Adrenal gland (tissue), 5 donors: ENCODE data around the gene SSR1.

Source experiments
- POLR2A ChIP-seq, 2 donors: fragments of 450-650 bp; IDR thresholded peaks; one replicate each; pipeline ENCODE4 v1.6.1; 2017; ENCODE audit warnings: antibody characterized with exemption in 2 of 2, mild to moderate bottlenecking in 2 of 2, moderate library complexity in 1 of 2
- TF ChIP-seq, protein P1 (sequence below), 6 experiments: fragments of 450-650 bp in 4 of 6; fragments of 200-600 bp in 2 of 6; sonication (generic) in 1 of 6; IDR thresholded peaks; 1 replicate in 5 of 6; 2 replicates in 1 of 6; pipeline versions ENCODE4 v1.5.1 to v1.8.0; 2016 to 2021; ENCODE audit warnings: antibody characterized with exemption in 6 of 6, mild to moderate bottlenecking in 2 of 6, moderate library complexity in 1 of 6
- donor health status: DM: no; HTN: no; CAD: no.

DNA sequence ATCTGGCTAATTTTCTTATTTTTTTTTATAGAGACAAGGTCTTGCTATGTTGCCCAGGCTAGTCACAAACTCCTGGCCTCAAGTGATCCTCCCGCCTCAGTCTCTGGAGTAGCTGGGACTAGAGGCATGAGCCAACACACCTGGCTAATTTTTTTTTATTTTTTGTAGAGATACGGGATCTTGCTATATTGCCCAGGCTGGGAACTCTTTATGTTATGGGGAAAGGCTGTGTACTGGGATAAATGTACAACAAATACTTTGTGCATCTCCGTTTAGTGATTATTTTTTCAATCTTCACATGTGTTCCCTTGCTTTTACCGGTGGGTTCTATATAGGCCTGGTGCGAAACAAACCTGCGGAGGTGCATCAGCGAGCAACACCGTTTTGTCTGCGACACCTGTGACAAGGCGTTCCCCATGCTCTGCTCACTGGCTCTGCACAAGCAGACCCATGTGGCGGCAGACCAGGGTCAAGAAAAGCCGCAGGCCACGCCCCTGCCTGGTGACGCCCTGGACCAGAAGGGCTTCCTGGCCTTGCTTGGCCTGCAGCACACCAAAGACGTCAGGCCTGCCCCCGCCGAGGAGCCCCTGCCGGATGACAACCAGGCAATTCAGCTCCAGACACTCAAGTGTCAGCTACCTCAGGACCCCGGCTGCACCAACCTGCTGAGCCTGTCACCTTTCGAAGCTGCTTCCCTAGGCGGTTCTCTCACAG, 84.2 kb downstream of the SSR1 start:
- TF ChIP-seq, protein P1, sequence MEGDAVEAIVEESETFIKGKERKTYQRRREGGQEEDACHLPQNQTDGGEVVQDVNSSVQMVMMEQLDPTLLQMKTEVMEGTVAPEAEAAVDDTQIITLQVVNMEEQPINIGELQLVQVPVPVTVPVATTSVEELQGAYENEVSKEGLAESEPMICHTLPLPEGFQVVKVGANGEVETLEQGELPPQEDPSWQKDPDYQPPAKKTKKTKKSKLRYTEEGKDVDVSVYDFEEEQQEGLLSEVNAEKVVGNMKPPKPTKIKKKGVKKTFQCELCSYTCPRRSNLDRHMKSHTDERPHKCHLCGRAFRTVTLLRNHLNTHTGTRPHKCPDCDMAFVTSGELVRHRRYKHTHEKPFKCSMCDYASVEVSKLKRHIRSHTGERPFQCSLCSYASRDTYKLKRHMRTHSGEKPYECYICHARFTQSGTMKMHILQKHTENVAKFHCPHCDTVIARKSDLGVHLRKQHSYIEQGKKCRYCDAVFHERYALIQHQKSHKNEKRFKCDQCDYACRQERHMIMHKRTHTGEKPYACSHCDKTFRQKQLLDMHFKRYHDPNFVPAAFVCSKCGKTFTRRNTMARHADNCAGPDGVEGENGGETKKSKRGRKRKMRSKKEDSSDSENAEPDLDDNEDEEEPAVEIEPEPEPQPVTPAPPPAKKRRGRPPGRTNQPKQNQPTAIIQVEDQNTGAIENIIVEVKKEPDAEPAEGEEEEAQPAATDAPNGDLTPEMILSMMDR (IDR thresholded peaks at IDR 0.05): no peak
- no peak for TF ChIP-seq POLR2A (IDR thresholded peaks at IDR 0.05)
